Ascending aorta (tissue), 2 donors: ENCODE data around the gene SLC9A8. TPM values are rescaled to one million over a fixed set of nuclear protein-coding genes. Genes with fewer than 3 reads are reported as not detected.

Source experiments
- DNase-seq, 2 donors: peaks; one replicate each; pipeline ENCODE4 v3.0.0-alpha.2; 2019; ENCODE audit warnings: low spot score in 2 of 2
- H3K27ac ChIP-seq, 2 donors: fragments of 200-600 bp; sonication (generic); one replicate each; pipeline ENCODE4 v1.5.1; 2016 to 2017; ENCODE audit warnings: mild to moderate bottlenecking in 1 of 2
- H3K27me3 ChIP-seq: fragments of 200-600 bp; sonication (generic); one replicate; pipeline ENCODE4 v1.5.1; 2017
- H3K36me3 ChIP-seq, 2 donors: fragments of 200-600 bp; sonication (generic); one replicate each; pipeline ENCODE4 v1.5.1; 2016
- H3K4me1 ChIP-seq, 2 donors: fragments of 200-600 bp; sonication (generic); one replicate each; pipeline ENCODE4 v1.5.1; 2016 to 2017; ENCODE audit warnings: mild to moderate bottlenecking in 1 of 2
- H3K4me3 ChIP-seq, 2 donors: fragments of 200-600 bp; sonication (generic); one replicate each; pipeline ENCODE4 v1.5.1; 2016 to 2017; ENCODE audit warnings: mild to moderate bottlenecking in 1 of 2
- H3K9me3 ChIP-seq, 2 donors: fragments of 200-600 bp; sonication (generic); one replicate each; pipeline ENCODE4 v1.5.1; 2016
- CTCF ChIP-seq, 3 experiments: fragments of 200-600 bp in 2 of 3; fragments of 450-650 bp in 1 of 3; sonication (generic) in 2 of 3; IDR thresholded peaks; one replicate each; pipeline ENCODE4 v1.5.1; 2016 to 2019; ENCODE audit warnings: antibody characterized with exemption in 3 of 3, mild to moderate bottlenecking in 1 of 3, moderate library complexity in 1 of 3
- intact Hi-C: fragments of 100-400 bp; cut with DNase I; formaldehyde crosslinking; loops from one replicate; pipeline ENCODE4 v1.15.1; 2023
- total RNA-seq: library from RNA; depleted of rRNA; stranded (reverse); fragments of >200 nt; gene quantifications from one replicate; pipeline ENCODE4 v1.1.0, GENCODE V29; 2016

Gene SLC9A8
- total RNA-seq, 1 donor from 2014 or later: 9.7 TPM

GRCh38 chr20:49935746-49936152, 123.1 kb downstream of the SLC9A8 start:
- Histone ChIP-seq H3K4me1 (peaks cover 11 to 22% of the 10 kb centered on the region in 2 donors), H3K27ac (peak overlapping the region; percentile 65 to 92)
- intact Hi-C loops: loop anchor here (2.0 to 5.0 kb wide), 3 partner anchors 21 to 533 kb away; partner anchors contain the start of gene SPATA2

GRCh38 chr20:49936153-49937026, 123.8 kb downstream of the SLC9A8 start, which contains the start of gene RNF114:
Gene RNF114, plus strand, starts transcription at chr20:49936397. Its CDS starts 16 bp downstream, at chr20:49936413.
- H3K9me3 ChIP-seq: no peaks in the 10 kb centered on the region
- H3K4me3 ChIP-seq: peak within 1 kb of the TSS; percentile 86 to 91
- no peaks in the 10 kb centered on the region for H3K27me3 ChIP-seq
- intact Hi-C loops: loop anchor here (2.0 to 5.0 kb wide), 3 partner anchors 22 to 534 kb away; partner anchors contain the start of gene SPATA2
- peak; percentile 44 to 94 for DNase-seq
- peaks cover 0 to 7% of the 10 kb centered on the region in 2 donors for H3K36me3 ChIP-seq
- H3K27ac ChIP-seq: peak within 1 kb of the TSS; percentile 86 to 92
- TF ChIP-seq CTCF (IDR thresholded peaks at IDR 0.05): peak in 1 of 3 experiments; percentile 20
- H3K4me1 ChIP-seq: peaks cover 11 to 22% of the 10 kb centered on the region in 2 donors

More at GRCh38 chr20:49935746-49936152, 123.1 kb downstream of the SLC9A8 start:
- H3K27me3 ChIP-seq: no peaks in the 10 kb centered on the region
- H3K36me3 ChIP-seq: peaks cover 0 to under 1% of the 10 kb centered on the region in 2 donors
- no peak for DNase-seq
- peak overlapping the region; percentile 86 to 91 for H3K4me3 ChIP-seq
- H3K9me3 ChIP-seq: no peaks in the 10 kb centered on the region
- TF ChIP-seq CTCF (IDR thresholded peaks at IDR 0.05): no peak

- H3K4me3 ChIP-seq: peak overlapping the region; percentile 86 to 91
- intact Hi-C loops: loop anchor here (2.0 to 5.0 kb wide), 3 partner anchors 22 to 535 kb away; partner anchors contain the start of gene SPATA2
- TF ChIP-seq CTCF (IDR thresholded peaks at IDR 0.05): no peak
- H3K36me3 ChIP-seq: peaks cover under 1 to 16% of the 10 kb centered on the region in 2 donors
- H3K27me3 ChIP-seq: no peaks in the 10 kb centered on the region
- H3K4me1 ChIP-seq: peaks cover 11 to 22% of the 10 kb centered on the region in 2 donors
- peak overlapping the region; percentile 86 to 92 for H3K27ac ChIP-seq
- no peaks in the 10 kb centered on the region for H3K9me3 ChIP-seq
- no peak for DNase-seq
Measured at GRCh38 chr20:49937027-49937929, 124.7 kb downstream of the SLC9A8 start.

GRCh38 chr20:49938173-49939163, 125.8 kb downstream of the SLC9A8 start:
- Histone ChIP-seq H3K9me3 (no peaks in the 10 kb centered on the region), H3K4me1 (peaks cover 11 to 22% of the 10 kb centered on the region in 2 donors), H3K27me3 (no peaks in the 10 kb centered on the region), H3K36me3 (peaks cover 5 to 27% of the 10 kb centered on the region in 2 donors), H3K4me3 (peak overlapping the region; percentile 86 to 91), H3K27ac (peak overlapping the region in 1 of 2 donors; percentile 92)
- intact Hi-C loops: loop anchor here (5.0 kb wide), 2 partner anchors 391 to 536 kb away; no protein-coding TSS in a partner anchor
- no peak for TF ChIP-seq CTCF (IDR thresholded peaks at IDR 0.05)
- DNase-seq: peak in 1 of 2 donors; percentile 70
